ENCODE measurements around the gene ARG2.

Gene ARG2

DNA sequence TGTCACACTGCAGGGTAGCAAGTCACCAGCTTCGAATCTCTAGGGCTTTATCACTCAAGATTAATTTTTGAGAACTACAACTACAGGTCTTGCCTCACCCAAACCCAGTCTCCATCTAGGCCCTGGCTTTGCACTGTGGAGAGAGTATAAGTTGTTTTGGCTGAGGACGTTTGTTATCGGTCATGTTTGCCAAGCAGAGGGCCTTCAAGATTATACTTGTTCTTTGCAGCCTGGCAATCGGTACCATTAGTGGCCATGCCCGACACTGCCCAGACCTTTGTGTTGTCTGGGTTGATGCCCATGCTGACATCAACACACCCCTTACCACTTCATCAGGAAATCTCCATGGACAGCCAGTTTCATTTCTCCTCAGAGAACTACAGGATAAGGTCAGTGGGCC is 25.7 kb downstream of the ARG2 start:
- TF ChIP-seq EZH2phosphoT487 (IDR thresholded peaks at IDR 0.05; ENCODE audit: borderline replicate concordance, low read length): no peak
- TF ChIP-seq, protein P1, sequence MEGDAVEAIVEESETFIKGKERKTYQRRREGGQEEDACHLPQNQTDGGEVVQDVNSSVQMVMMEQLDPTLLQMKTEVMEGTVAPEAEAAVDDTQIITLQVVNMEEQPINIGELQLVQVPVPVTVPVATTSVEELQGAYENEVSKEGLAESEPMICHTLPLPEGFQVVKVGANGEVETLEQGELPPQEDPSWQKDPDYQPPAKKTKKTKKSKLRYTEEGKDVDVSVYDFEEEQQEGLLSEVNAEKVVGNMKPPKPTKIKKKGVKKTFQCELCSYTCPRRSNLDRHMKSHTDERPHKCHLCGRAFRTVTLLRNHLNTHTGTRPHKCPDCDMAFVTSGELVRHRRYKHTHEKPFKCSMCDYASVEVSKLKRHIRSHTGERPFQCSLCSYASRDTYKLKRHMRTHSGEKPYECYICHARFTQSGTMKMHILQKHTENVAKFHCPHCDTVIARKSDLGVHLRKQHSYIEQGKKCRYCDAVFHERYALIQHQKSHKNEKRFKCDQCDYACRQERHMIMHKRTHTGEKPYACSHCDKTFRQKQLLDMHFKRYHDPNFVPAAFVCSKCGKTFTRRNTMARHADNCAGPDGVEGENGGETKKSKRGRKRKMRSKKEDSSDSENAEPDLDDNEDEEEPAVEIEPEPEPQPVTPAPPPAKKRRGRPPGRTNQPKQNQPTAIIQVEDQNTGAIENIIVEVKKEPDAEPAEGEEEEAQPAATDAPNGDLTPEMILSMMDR (IDR thresholded peaks at IDR 0.05; ENCODE audit: low read depth, low read length, poor library complexity, severe bottlenecking): no peak
- H3F3A ChIP-seq (ENCODE audit: control insufficient read depth, insufficient read depth): no peaks in the 10 kb centered on the region
- H3K79me2 ChIP-seq (ENCODE audit: control insufficient read depth, low read length): no peaks in the 10 kb centered on the region
- H4K20me1 ChIP-seq (ENCODE audit: control insufficient read depth, insufficient read depth, low read depth, low read length): no peaks in the 10 kb centered on the region
- no peaks in the 10 kb centered on the region for H3K9me2 ChIP-seq (replicated peaks; ENCODE audit: control insufficient read depth, low read length)
- H3K9me3 ChIP-seq (ENCODE audit: control insufficient read depth, insufficient read depth, low read length): no peaks in the 10 kb centered on the region
- no peak overlapping the region for H3K4me2 ChIP-seq (ENCODE audit: low read length)
- no peaks in the 10 kb centered on the region for H3K4me1 ChIP-seq (ENCODE audit: control insufficient read depth, low read length)
- no peaks in the 10 kb centered on the region for H3K27me3 ChIP-seq (ENCODE audit: control insufficient read depth, low read length)
- peaks cover 23% of the 10 kb centered on the region for H3K36me3 ChIP-seq (ENCODE audit: control insufficient read depth, low read length)
- H3K4me3 ChIP-seq (ENCODE audit: low read length): no peak overlapping the region
- H3K27ac ChIP-seq (ENCODE audit: low read depth, low read length): no peak overlapping the region

DNA sequence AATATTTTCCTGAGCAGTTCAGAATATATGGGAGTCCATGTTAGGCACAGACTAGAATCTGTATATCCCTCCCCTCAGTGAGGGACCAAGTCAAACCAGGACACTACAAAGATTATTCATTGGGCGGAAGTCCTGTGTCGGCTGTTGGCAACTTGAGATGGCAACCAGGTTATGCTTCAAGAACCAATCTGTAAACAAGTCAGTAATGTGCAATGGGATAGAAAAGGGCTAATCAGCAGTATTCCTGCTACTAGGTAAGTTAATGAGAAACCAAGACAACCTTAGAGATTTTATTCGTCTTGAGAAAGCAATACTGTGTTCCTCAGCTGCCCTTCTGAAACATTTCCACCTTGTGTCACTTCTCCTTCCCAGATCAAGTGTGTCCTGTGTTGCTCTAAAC is 26.4 kb downstream of the ARG2 start:
- Histone ChIP-seq H3K4me3 (ENCODE audit: low read length) (no peak overlapping the region), H3K4me2 (ENCODE audit: low read length) (no peak overlapping the region), H3K27ac (ENCODE audit: low read depth, low read length) (no peak overlapping the region), H3K27me3 (ENCODE audit: control insufficient read depth, low read length) (no peaks in the 10 kb centered on the region), H3K36me3 (ENCODE audit: control insufficient read depth, low read length) (peaks cover 30% of the 10 kb centered on the region), H3K9me2 (replicated peaks; ENCODE audit: control insufficient read depth, low read length) (no peaks in the 10 kb centered on the region), H3K9me3 (ENCODE audit: control insufficient read depth, insufficient read depth, low read length) (no peaks in the 10 kb centered on the region), H4K20me1 (ENCODE audit: control insufficient read depth, insufficient read depth, low read depth, low read length) (no peaks in the 10 kb centered on the region), H3K4me1 (ENCODE audit: control insufficient read depth, low read length) (no peaks in the 10 kb centered on the region), H3F3A (ENCODE audit: control insufficient read depth, insufficient read depth) (no peaks in the 10 kb centered on the region), H3K79me2 (ENCODE audit: control insufficient read depth, low read length) (no peaks in the 10 kb centered on the region)
- TF ChIP-seq, protein P1 (IDR thresholded peaks at IDR 0.05; ENCODE audit: low read depth, low read length, poor library complexity, severe bottlenecking): no peak
- no peak for TF ChIP-seq EZH2phosphoT487 (IDR thresholded peaks at IDR 0.05; ENCODE audit: borderline replicate concordance, low read length)

DNA sequence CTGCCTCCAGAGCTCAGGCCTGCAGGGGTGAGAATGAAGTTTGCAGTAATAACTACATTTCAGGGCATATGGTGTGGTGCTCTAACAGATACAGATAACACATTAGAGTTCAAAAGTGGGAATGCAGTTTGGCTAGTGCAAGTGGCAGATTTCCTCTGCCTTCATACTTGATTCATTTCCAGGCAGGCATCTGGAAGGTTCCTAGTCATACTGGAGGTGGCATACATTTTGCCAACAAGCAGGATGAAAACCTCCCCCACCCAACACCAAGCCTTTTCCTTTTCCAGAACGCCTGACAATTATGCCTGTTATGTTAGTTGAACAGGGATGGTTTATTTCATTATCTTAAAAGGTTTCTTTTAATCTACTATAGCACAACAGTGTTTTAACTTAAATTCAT is 30.4 kb downstream of the ARG2 start:
- no peak overlapping the region for H3K4me2 ChIP-seq (ENCODE audit: low read length)
- H3K4me3 ChIP-seq (ENCODE audit: low read length): no peak overlapping the region
- no peaks in the 10 kb centered on the region for H4K20me1 ChIP-seq (ENCODE audit: control insufficient read depth, insufficient read depth, low read depth, low read length)
- H3K27me3 ChIP-seq (ENCODE audit: control insufficient read depth, low read length): no peaks in the 10 kb centered on the region
- no peaks in the 10 kb centered on the region for H3K4me1 ChIP-seq (ENCODE audit: control insufficient read depth, low read length)
- no peaks in the 10 kb centered on the region for H3K9me3 ChIP-seq (ENCODE audit: control insufficient read depth, insufficient read depth, low read length)
- TF ChIP-seq, protein P1 (IDR thresholded peaks at IDR 0.05; ENCODE audit: low read depth, low read length, poor library complexity, severe bottlenecking): no peak
- no peak for TF ChIP-seq EZH2phosphoT487 (IDR thresholded peaks at IDR 0.05; ENCODE audit: borderline replicate concordance, low read length)
- no peak overlapping the region for H3K27ac ChIP-seq (ENCODE audit: low read depth, low read length)
- H3K9me2 ChIP-seq (replicated peaks; ENCODE audit: control insufficient read depth, low read length): no peaks in the 10 kb centered on the region
- peaks cover 65% of the 10 kb centered on the region for H3K36me3 ChIP-seq (ENCODE audit: control insufficient read depth, low read length)
- H3K79me2 ChIP-seq (ENCODE audit: control insufficient read depth, low read length): no peaks in the 10 kb centered on the region
- H3F3A ChIP-seq (ENCODE audit: control insufficient read depth, insufficient read depth): no peaks in the 10 kb centered on the region

DNA sequence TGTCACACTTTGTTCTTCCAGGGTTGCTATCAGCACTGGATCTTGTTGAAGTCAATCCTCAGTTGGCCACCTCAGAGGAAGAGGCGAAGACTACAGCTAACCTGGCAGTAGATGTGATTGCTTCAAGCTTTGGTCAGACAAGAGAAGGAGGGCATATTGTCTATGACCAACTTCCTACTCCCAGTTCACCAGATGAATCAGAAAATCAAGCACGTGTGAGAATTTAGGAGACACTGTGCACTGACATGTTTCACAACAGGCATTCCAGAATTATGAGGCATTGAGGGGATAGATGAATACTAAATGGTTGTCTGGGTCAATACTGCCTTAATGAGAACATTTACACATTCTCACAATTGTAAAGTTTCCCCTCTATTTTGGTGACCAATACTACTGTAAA is 31.0 kb downstream of the ARG2 start:
- no peaks in the 10 kb centered on the region for H3K79me2 ChIP-seq (ENCODE audit: control insufficient read depth, low read length)
- TF ChIP-seq, protein P1 (IDR thresholded peaks at IDR 0.05; ENCODE audit: low read depth, low read length, poor library complexity, severe bottlenecking): no peak
- TF ChIP-seq EZH2phosphoT487 (IDR thresholded peaks at IDR 0.05; ENCODE audit: borderline replicate concordance, low read length): no peak
- H3K27me3 ChIP-seq (ENCODE audit: control insufficient read depth, low read length): no peaks in the 10 kb centered on the region
- H3K4me1 ChIP-seq (ENCODE audit: control insufficient read depth, low read length): no peaks in the 10 kb centered on the region
- no peaks in the 10 kb centered on the region for H3F3A ChIP-seq (ENCODE audit: control insufficient read depth, insufficient read depth)
- H4K20me1 ChIP-seq (ENCODE audit: control insufficient read depth, insufficient read depth, low read depth, low read length): no peaks in the 10 kb centered on the region
- H3K36me3 ChIP-seq (ENCODE audit: control insufficient read depth, low read length): peaks cover 70% of the 10 kb centered on the region
- H3K4me2 ChIP-seq (ENCODE audit: low read length): no peak overlapping the region
- H3K4me3 ChIP-seq (ENCODE audit: low read length): no peak overlapping the region
- no peaks in the 10 kb centered on the region for H3K9me3 ChIP-seq (ENCODE audit: control insufficient read depth, insufficient read depth, low read length)
- no peak overlapping the region for H3K27ac ChIP-seq (ENCODE audit: low read depth, low read length)
- no peaks in the 10 kb centered on the region for H3K9me2 ChIP-seq (replicated peaks; ENCODE audit: control insufficient read depth, low read length)
